OCI-LY3 (cell line): ENCODE data around the gene VIPR2.

Experiments
- H2AFZ ChIP-seq: fragments of 200-600, 300-600 bp; shearing (Covaris generic); 2 replicates; pipeline ENCODE4 v1.6.0; 2014; ENCODE audit warnings: antibody characterized with exemption, low read depth, low read length
- H3K27ac ChIP-seq: fragments of 200-600, 300-600 bp; sonication (generic); 2 replicates; pipeline ENCODE4 v1.5.1; 2014; ENCODE audit warnings: mild to moderate bottlenecking, low read length, moderate library complexity, mixed read lengths
- H3K27me3 ChIP-seq: fragments of 200-600, 300-600 bp; sonication (generic); 2 replicates; pipeline ENCODE4 v1.6.1; 2014; ENCODE audit warnings: low read depth, low read length, mixed read lengths
- H3K36me3 ChIP-seq: fragments of 200-600, 300-600 bp; sonication (generic); replicated peaks from 2 replicates; pipeline ENCODE3; 2014; ENCODE audit warnings: low read depth, low read length, mixed read lengths
- H3K4me1 ChIP-seq: fragments of 300-600, 200-600 bp; sonication (generic); 2 replicates; pipeline ENCODE4 v1.6.1; 2014; ENCODE audit warnings: low read length, mixed read lengths
- H3K4me2 ChIP-seq: fragments of 200-600, 300-600 bp; sonication (generic); 2 replicates; pipeline ENCODE4 v1.6.1; 2014; ENCODE audit warnings: low read length, mixed read lengths
- H3K4me3 ChIP-seq: fragments of 300-600, 200-600 bp; sonication (generic); 2 replicates; pipeline ENCODE4 v1.5.1; 2014; ENCODE audit warnings: antibody characterized with exemption, mild to moderate bottlenecking, low read length, moderate library complexity
- H3K79me2 ChIP-seq: fragments of 300-600, 200-600 bp; shearing (Covaris generic); 2 replicates; pipeline ENCODE4 v1.6.1; 2014; ENCODE audit warnings: mild to moderate bottlenecking, low read length, mixed read lengths
- H3K9ac ChIP-seq: fragments of 300-600, 200-600 bp; shearing (Covaris generic); 2 replicates; pipeline ENCODE4 v1.6.0; 2014; ENCODE audit warnings: mild to moderate bottlenecking, low read length, moderate library complexity
- H3K9me3 ChIP-seq: fragments of 200-600, 300-600 bp; shearing (Covaris generic); 2 replicates; pipeline ENCODE4 v1.6.1; 2014; ENCODE audit warnings: low read length, mixed read lengths; ENCODE audit not compliant: insufficient read depth
- H4K20me1 ChIP-seq: fragments of 200-600, 300-600 bp; sonication (generic); 2 replicates; pipeline ENCODE4 v1.6.1; 2016; ENCODE audit warnings: low read length, mixed read lengths; ENCODE audit not compliant: insufficient read depth
- EZH2phosphoT487 ChIP-seq: fragments of 200-600 bp; shearing (Covaris generic); IDR thresholded peaks from 2 replicates; pipeline ENCODE4 v1.6.1; 2018; ENCODE audit warnings: antibody characterized with exemption, mixed run types, low read depth
- TF ChIP-seq, protein P1 (sequence below): fragments of 200-600, 300-600 bp; sonication (generic); IDR thresholded peaks from 2 replicates; pipeline ENCODE4 v1.5.1; 2014; ENCODE audit warnings: antibody characterized with exemption, low read length, low read depth

Gene VIPR2

DNA sequence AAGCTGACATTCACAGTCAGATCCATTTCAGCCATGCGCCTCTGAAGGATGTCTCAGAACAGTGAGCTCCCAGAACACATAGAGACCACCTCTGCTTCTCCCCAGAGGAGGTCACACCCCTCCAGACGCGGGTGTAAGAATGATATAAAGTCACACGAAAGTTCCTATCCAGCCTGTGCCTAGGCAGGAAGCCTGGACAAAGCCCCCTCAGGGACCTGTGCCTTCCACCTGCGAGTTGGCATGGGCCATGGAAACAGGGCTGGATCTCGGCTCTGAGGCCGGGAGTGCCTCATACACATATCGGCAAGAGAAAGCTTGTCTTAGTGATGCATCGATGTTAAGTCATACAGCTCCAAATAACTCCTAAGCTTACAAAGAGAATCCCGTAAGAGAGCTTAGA is 5.0 kb downstream of the VIPR2 start:
- Histone ChIP-seq H3K36me3 (no peaks in the 10 kb centered on the region), H3K4me2 (no peak overlapping the region), H3K27me3 (no peaks in the 10 kb centered on the region)

DNA sequence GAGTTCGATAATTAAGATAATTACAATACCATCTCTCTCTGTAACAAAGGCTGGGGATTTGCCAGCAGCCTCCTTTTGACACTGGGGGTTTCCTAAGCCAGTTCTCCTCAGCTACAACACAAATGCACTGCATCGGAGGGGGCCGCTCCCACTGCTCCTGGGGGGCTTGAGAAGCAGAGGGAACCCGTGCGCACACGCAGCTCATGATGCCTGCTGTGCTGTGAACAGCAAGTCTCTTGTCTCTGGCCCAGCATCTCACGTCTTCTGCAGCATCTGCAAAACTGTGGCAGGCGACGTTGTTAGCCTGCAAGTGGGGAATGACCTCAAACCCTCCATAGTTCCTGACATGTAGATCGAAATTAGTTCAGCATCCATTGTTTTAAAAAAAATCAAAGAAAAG is 5.5 kb downstream of the VIPR2 start:
- no peaks in the 10 kb centered on the region for H3K36me3 ChIP-seq
- no peak overlapping the region for H2AFZ ChIP-seq
- TF ChIP-seq EZH2phosphoT487: no peak
- TF ChIP-seq, protein P1, sequence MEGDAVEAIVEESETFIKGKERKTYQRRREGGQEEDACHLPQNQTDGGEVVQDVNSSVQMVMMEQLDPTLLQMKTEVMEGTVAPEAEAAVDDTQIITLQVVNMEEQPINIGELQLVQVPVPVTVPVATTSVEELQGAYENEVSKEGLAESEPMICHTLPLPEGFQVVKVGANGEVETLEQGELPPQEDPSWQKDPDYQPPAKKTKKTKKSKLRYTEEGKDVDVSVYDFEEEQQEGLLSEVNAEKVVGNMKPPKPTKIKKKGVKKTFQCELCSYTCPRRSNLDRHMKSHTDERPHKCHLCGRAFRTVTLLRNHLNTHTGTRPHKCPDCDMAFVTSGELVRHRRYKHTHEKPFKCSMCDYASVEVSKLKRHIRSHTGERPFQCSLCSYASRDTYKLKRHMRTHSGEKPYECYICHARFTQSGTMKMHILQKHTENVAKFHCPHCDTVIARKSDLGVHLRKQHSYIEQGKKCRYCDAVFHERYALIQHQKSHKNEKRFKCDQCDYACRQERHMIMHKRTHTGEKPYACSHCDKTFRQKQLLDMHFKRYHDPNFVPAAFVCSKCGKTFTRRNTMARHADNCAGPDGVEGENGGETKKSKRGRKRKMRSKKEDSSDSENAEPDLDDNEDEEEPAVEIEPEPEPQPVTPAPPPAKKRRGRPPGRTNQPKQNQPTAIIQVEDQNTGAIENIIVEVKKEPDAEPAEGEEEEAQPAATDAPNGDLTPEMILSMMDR: no peak
- no peak overlapping the region for H3K4me2 ChIP-seq
- no peak overlapping the region for H3K4me3 ChIP-seq
- H4K20me1 ChIP-seq: no peaks in the 10 kb centered on the region
- H3K27ac ChIP-seq: no peak overlapping the region
- H3K9ac ChIP-seq: no peak overlapping the region
- no peaks in the 10 kb centered on the region for H3K9me3 ChIP-seq
- no peaks in the 10 kb centered on the region for H3K27me3 ChIP-seq
- no peaks in the 10 kb centered on the region for H3K79me2 ChIP-seq
- H3K4me1 ChIP-seq: no peaks in the 10 kb centered on the region

More for the DNA sequence above, 5.0 kb downstream of the VIPR2 start:
- H3K4me3 ChIP-seq: no peak overlapping the region
- TF ChIP-seq EZH2phosphoT487: no peak
- TF ChIP-seq, protein P1: no peak
- no peaks in the 10 kb centered on the region for H4K20me1 ChIP-seq
- H3K79me2 ChIP-seq: no peaks in the 10 kb centered on the region
- H3K4me1 ChIP-seq: no peaks in the 10 kb centered on the region
- no peak overlapping the region for H3K9ac ChIP-seq
- H3K9me3 ChIP-seq: no peaks in the 10 kb centered on the region
- no peak overlapping the region for H2AFZ ChIP-seq
- H3K27ac ChIP-seq: no peak overlapping the region

DNA sequence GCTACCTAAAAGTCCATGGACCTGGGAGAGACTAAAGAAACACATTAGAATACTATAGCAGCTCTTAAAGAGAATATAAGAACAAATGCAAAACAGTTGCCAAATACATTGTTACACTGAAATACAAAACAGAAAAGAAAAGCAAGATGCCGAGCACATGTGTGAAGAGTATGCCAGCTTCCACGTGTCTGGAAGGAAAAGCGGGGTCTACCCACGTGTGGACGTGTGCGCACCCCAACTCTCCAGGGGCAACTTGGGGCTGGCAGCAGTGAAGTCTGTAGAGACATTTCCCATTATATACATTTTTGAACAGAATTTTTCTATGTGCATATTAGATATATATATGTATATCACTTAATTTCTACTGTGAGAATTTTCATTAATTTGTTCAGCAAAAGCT is 6.2 kb downstream of the VIPR2 start:
- Histone ChIP-seq H3K27me3 (no peaks in the 10 kb centered on the region), H3K27ac (no peak overlapping the region), H2AFZ (no peak overlapping the region), H3K36me3 (no peaks in the 10 kb centered on the region), H3K9ac (no peak overlapping the region), H3K4me2 (no peak overlapping the region), H4K20me1 (no peaks in the 10 kb centered on the region), H3K9me3 (no peaks in the 10 kb centered on the region), H3K79me2 (no peaks in the 10 kb centered on the region), H3K4me1 (no peaks in the 10 kb centered on the region), H3K4me3 (no peak overlapping the region)
- TF ChIP-seq, protein P1: no peak
- no peak for TF ChIP-seq EZH2phosphoT487

DNA sequence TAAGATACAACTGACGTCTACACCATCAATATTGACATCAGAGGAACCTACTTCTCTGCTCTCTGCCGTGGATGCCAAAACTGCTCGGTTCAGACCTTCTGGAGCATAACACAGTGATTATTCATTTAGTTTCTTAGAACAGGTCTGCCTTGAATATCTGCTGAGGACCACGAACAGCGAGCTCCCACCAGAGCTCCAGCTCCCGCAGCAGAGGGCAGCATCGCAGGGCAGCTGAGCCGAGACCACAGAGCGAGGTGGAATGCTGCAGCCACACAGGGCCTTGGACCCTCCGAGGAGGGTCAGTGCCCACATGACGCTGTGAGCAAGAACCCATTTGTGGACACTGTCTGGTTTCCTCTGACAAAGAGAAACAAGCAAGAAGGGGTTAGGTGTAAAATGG is 6.8 kb downstream of the VIPR2 start:
- Histone ChIP-seq H3K27ac (no peak overlapping the region), H3K4me3 (no peak overlapping the region), H4K20me1 (no peaks in the 10 kb centered on the region), H3K4me2 (no peak overlapping the region), H3K9me3 (no peaks in the 10 kb centered on the region), H3K79me2 (no peaks in the 10 kb centered on the region), H2AFZ (no peak overlapping the region), H3K4me1 (no peaks in the 10 kb centered on the region), H3K27me3 (no peaks in the 10 kb centered on the region), H3K36me3 (no peaks in the 10 kb centered on the region), H3K9ac (no peak overlapping the region)
- TF ChIP-seq, protein P1: no peak
- TF ChIP-seq EZH2phosphoT487: no peak
